OCI-LY3 (cell line): ENCODE measurements around the gene ARAP1.
A peak's percentile ranks its signal among the peaks of the same experiment; 100 is the strongest.

Source experiments
- H2AFZ ChIP-seq: fragments of 200-600, 300-600 bp; shearing (Covaris generic); 2 replicates; pipeline ENCODE4 v1.6.0; 2014; ENCODE audit warnings: antibody characterized with exemption, low read depth, low read length
- H3K27ac ChIP-seq: fragments of 200-600, 300-600 bp; sonication (generic); 2 replicates; pipeline ENCODE4 v1.5.1; 2014; ENCODE audit warnings: mild to moderate bottlenecking, low read length, moderate library complexity, mixed read lengths
- H3K27me3 ChIP-seq: fragments of 200-600, 300-600 bp; sonication (generic); 2 replicates; pipeline ENCODE4 v1.6.1; 2014; ENCODE audit warnings: low read depth, low read length, mixed read lengths
- H3K36me3 ChIP-seq: fragments of 200-600, 300-600 bp; sonication (generic); replicated peaks from 2 replicates; pipeline ENCODE3; 2014; ENCODE audit warnings: low read depth, low read length, mixed read lengths
- H3K4me1 ChIP-seq: fragments of 300-600, 200-600 bp; sonication (generic); 2 replicates; pipeline ENCODE4 v1.6.1; 2014; ENCODE audit warnings: low read length, mixed read lengths
- H3K4me2 ChIP-seq: fragments of 200-600, 300-600 bp; sonication (generic); 2 replicates; pipeline ENCODE4 v1.6.1; 2014; ENCODE audit warnings: low read length, mixed read lengths
- H3K4me3 ChIP-seq: fragments of 300-600, 200-600 bp; sonication (generic); 2 replicates; pipeline ENCODE4 v1.5.1; 2014; ENCODE audit warnings: antibody characterized with exemption, mild to moderate bottlenecking, low read length, moderate library complexity
- H3K79me2 ChIP-seq: fragments of 300-600, 200-600 bp; shearing (Covaris generic); 2 replicates; pipeline ENCODE4 v1.6.1; 2014; ENCODE audit warnings: mild to moderate bottlenecking, low read length, mixed read lengths
- H3K9ac ChIP-seq: fragments of 300-600, 200-600 bp; shearing (Covaris generic); 2 replicates; pipeline ENCODE4 v1.6.0; 2014; ENCODE audit warnings: mild to moderate bottlenecking, low read length, moderate library complexity
- H3K9me3 ChIP-seq: fragments of 200-600, 300-600 bp; shearing (Covaris generic); 2 replicates; pipeline ENCODE4 v1.6.1; 2014; ENCODE audit warnings: low read length, mixed read lengths; ENCODE audit not compliant: insufficient read depth
- H4K20me1 ChIP-seq: fragments of 200-600, 300-600 bp; sonication (generic); 2 replicates; pipeline ENCODE4 v1.6.1; 2016; ENCODE audit warnings: low read length, mixed read lengths; ENCODE audit not compliant: insufficient read depth
- EZH2phosphoT487 ChIP-seq: fragments of 200-600 bp; shearing (Covaris generic); IDR thresholded peaks from 2 replicates; pipeline ENCODE4 v1.6.1; 2018; ENCODE audit warnings: antibody characterized with exemption, mixed run types, low read depth
- TF ChIP-seq, protein P1 (sequence below): fragments of 200-600, 300-600 bp; sonication (generic); IDR thresholded peaks from 2 replicates; pipeline ENCODE4 v1.5.1; 2014; ENCODE audit warnings: antibody characterized with exemption, low read length, low read depth

The ARAP1 gene

GRCh38 chr11:72723508-72723907 lies 28.7 kb downstream of the ARAP1 start:
- H4K20me1 ChIP-seq: peaks cover 27% of the 10 kb centered on the region
- H3K9ac ChIP-seq: no peak overlapping the region
- peaks cover 23% of the 10 kb centered on the region for H3K36me3 ChIP-seq
- TF ChIP-seq EZH2phosphoT487: no peak
- TF ChIP-seq, protein P1, sequence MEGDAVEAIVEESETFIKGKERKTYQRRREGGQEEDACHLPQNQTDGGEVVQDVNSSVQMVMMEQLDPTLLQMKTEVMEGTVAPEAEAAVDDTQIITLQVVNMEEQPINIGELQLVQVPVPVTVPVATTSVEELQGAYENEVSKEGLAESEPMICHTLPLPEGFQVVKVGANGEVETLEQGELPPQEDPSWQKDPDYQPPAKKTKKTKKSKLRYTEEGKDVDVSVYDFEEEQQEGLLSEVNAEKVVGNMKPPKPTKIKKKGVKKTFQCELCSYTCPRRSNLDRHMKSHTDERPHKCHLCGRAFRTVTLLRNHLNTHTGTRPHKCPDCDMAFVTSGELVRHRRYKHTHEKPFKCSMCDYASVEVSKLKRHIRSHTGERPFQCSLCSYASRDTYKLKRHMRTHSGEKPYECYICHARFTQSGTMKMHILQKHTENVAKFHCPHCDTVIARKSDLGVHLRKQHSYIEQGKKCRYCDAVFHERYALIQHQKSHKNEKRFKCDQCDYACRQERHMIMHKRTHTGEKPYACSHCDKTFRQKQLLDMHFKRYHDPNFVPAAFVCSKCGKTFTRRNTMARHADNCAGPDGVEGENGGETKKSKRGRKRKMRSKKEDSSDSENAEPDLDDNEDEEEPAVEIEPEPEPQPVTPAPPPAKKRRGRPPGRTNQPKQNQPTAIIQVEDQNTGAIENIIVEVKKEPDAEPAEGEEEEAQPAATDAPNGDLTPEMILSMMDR: no peak
- H3K27ac ChIP-seq: no peak overlapping the region
- no peaks in the 10 kb centered on the region for H3K27me3 ChIP-seq
- peaks cover 48% of the 10 kb centered on the region for H3K4me1 ChIP-seq
- H3K9me3 ChIP-seq: no peaks in the 10 kb centered on the region
- H3K79me2 ChIP-seq: peaks cover 50% of the 10 kb centered on the region
- no peak overlapping the region for H2AFZ ChIP-seq
- no peak overlapping the region for H3K4me2 ChIP-seq
- no peak overlapping the region for H3K4me3 ChIP-seq

DNA sequence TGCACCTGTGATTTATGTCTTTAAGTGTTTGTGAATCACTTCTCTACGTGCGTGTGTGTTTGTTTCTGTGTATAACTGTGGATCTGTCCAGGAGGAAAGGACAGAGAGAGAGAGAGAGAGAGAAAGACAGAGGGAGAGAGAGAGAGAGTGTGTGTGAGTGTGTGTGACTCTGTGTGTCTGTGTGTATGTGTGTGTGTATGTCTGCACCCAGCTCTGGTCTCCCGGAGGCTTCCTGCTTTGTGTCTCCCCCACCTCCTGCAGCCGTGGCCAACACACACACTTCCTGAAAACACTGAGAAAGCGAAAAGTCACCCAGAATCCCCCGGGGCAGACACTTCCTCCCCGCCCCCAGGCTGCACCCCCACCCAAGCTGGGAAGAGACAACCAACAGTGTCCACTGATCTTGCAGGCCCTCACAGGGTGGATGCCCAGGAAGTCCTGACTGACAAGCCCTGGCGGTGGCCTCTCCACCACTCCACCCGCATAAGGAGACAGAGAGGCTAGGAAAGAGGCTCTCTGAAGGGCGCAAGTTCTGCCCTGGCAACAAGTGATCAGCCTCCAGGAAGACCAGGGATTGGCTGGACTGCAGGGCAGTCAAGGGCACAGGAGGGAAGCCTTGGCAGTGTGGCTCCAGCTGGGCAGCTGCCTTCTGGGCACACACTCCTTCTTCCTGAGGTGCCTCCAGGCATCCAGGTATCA lies 30.0 kb downstream of the ARAP1 start:
- peak overlapping the region; percentile 83 for H3K4me3 ChIP-seq
- peak overlapping the region; percentile 76 for H3K27ac ChIP-seq

DNA sequence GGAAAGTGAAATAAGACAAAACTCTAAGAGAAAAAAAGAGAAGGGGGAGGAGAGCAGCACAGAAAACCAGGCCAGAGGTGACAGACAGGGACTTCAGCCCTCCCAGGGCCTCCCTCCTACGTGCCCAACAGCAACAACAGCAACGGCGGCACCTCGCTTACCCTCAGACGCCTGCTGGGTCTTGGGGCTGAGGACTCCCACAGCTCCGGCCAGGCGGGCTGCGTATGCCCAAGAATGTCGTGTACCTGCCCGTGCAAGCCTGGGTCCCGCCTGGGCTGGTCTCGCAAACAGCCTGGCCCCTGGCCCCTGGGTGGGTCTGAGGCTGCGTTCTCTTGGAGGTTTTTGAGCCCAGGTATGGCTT lies 30.5 kb downstream of the ARAP1 start:
- Histone ChIP-seq H4K20me1 (peaks cover 46% of the 10 kb centered on the region), H3K4me3 (peak overlapping the region; percentile 83), H3K36me3 (peaks cover 36% of the 10 kb centered on the region), H2AFZ (peak overlapping the region; percentile 99), H3K4me2 (peak overlapping the region; percentile 98), H3K9me3 (no peaks in the 10 kb centered on the region), H3K27me3 (no peaks in the 10 kb centered on the region), H3K4me1 (peaks cover 49% of the 10 kb centered on the region), H3K27ac (peak overlapping the region; percentile 76), H3K9ac (peak overlapping the region; percentile 95), H3K79me2 (peaks cover 69% of the 10 kb centered on the region)
- no peak for TF ChIP-seq EZH2phosphoT487
- TF ChIP-seq, protein P1: no peak

More for the DNA sequence above, 30.0 kb downstream of the ARAP1 start:
- Histone ChIP-seq H3K4me2 (peak overlapping the region; percentile 98), H4K20me1 (peaks cover 40% of the 10 kb centered on the region), H3K9ac (peak overlapping the region; percentile 95), H3K79me2 (peaks cover 63% of the 10 kb centered on the region), H3K27me3 (no peaks in the 10 kb centered on the region), H3K9me3 (no peaks in the 10 kb centered on the region), H2AFZ (peak overlapping the region; percentile 99), H3K36me3 (peaks cover 30% of the 10 kb centered on the region), H3K4me1 (peaks cover 50% of the 10 kb centered on the region)
- no peak for TF ChIP-seq EZH2phosphoT487
- TF ChIP-seq, protein P1: no peak

GRCh38 chr11:72721276-72721675 lies 30.9 kb downstream of the ARAP1 start:
- Histone ChIP-seq H2AFZ (no peak overlapping the region), H3K4me1 (peaks cover 49% of the 10 kb centered on the region), H3K4me3 (peak overlapping the region; percentile 83), H3K4me2 (peak overlapping the region; percentile 98), H3K9me3 (no peaks in the 10 kb centered on the region), H4K20me1 (peaks cover 50% of the 10 kb centered on the region), H3K27ac (peak overlapping the region; percentile 76), H3K27me3 (no peaks in the 10 kb centered on the region), H3K79me2 (peaks cover 71% of the 10 kb centered on the region), H3K36me3 (peaks cover 40% of the 10 kb centered on the region), H3K9ac (peak overlapping the region; percentile 95)
- TF ChIP-seq, protein P1: no peak
- no peak for TF ChIP-seq EZH2phosphoT487
